ENCODE data around the gene D2HGDH. TPM values are rescaled to one million over a fixed set of nuclear protein-coding genes. Genes with fewer than 3 reads are reported as not detected.

D2HGDH gene
- total RNA-seq, 3 donors from 2014 or later (not counting 1 experiment from before 2014, with no cell fraction given), result 28.9 to 45.5 (median 43.4) TPM

DNA sequence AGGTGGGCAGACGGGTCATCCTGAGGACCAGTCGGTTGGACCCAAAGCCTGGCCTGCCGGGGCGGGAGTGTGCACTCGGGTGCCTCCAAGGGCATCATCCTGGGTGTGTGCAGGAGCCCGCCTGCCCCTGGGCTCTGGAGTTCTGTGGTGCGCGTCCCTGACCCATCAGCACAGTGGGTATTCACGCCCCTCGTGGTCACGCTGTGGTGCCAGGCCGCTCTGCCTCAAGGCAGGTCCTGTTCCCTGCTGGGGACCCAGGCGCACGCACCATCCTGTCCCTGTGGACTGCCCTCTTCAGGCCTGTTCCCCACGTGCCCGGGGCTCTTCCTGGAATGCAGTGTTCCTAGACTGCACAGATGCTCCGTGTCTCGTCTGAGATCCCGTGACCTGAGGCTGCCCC is 14.3 kb upstream of the D2HGDH start:
- H3K4me1 ChIP-seq (ENCODE audit: control insufficient read depth, insufficient read depth, low read length), result no peaks in the 10 kb centered on the region
- no peak overlapping the region for H3K27ac ChIP-seq (ENCODE audit: low read length)
- intact Hi-C loops (cut with micrococcal nuclease), result no loop called here
- H3K4me1 Mint-ChIP-seq, result no peaks in the 10 kb centered on the region
- no peaks in the 10 kb centered on the region for H3K27me3 Mint-ChIP-seq (ENCODE audit: low read depth in 2 of 2)
- H3K27ac Mint-ChIP-seq, result no peak overlapping the region
- peaks cover 17% of the 10 kb centered on the region for H3K36me3 ChIP-seq (ENCODE audit: control insufficient read depth, insufficient read depth, low read length)
- no peak overlapping the region for H3K4me3 Mint-ChIP-seq
- no peak overlapping the region for H3K4me3 ChIP-seq (ENCODE audit: low read length)
- DNase-seq, result no peak
- H3K27me3 ChIP-seq (ENCODE audit: control insufficient read depth, insufficient read depth, low read length), result no peaks in the 10 kb centered on the region
- TF ChIP-seq, protein P1, sequence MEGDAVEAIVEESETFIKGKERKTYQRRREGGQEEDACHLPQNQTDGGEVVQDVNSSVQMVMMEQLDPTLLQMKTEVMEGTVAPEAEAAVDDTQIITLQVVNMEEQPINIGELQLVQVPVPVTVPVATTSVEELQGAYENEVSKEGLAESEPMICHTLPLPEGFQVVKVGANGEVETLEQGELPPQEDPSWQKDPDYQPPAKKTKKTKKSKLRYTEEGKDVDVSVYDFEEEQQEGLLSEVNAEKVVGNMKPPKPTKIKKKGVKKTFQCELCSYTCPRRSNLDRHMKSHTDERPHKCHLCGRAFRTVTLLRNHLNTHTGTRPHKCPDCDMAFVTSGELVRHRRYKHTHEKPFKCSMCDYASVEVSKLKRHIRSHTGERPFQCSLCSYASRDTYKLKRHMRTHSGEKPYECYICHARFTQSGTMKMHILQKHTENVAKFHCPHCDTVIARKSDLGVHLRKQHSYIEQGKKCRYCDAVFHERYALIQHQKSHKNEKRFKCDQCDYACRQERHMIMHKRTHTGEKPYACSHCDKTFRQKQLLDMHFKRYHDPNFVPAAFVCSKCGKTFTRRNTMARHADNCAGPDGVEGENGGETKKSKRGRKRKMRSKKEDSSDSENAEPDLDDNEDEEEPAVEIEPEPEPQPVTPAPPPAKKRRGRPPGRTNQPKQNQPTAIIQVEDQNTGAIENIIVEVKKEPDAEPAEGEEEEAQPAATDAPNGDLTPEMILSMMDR (IDR thresholded peaks at IDR 0.05), result no peak
- H3K36me3 Mint-ChIP-seq, result no peaks in the 10 kb centered on the region
- WGBS (ENCODE audit: insufficient coverage), result 97% methylated on average over 19 of the region's 19 CpGs
- H3K9me3 Mint-ChIP-seq, result no peaks in the 10 kb centered on the region
- ATAC-seq, result no peak
- peaks cover 7% of the 10 kb centered on the region for H3K9me3 ChIP-seq (ENCODE audit: control insufficient read depth, insufficient read depth, low read length)

DNA sequence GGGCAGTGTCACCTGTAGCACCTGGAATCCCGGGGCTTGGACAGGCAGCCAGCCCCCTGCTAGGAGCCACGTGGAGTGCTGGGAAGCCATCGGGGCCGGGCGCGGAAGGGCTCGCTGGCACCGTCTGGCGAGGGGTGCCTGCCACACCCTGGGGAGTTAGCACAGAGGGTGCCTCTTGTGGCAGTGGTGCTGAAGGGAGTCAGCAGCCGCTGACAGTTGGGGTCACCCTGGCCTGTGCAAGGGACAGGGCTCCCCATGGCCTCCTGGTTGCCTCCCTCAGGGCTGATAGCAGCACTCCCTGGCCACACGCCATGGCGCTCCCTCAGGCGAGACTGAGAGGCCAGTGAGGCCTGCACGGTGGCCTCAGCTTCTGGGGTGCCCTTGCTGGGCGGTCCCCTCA is 13.9 kb upstream of the D2HGDH start:
- no peak overlapping the region for H3K27ac ChIP-seq (ENCODE audit: low read length)
- H3K4me3 ChIP-seq (ENCODE audit: low read length), result no peak overlapping the region
- Mint-ChIP-seq H3K27ac (no peak overlapping the region), H3K4me3 (no peak overlapping the region), H3K4me1 (no peaks in the 10 kb centered on the region), H3K9me3 (no peaks in the 10 kb centered on the region), H3K27me3 (ENCODE audit: low read depth in 2 of 2) (no peaks in the 10 kb centered on the region), H3K36me3 (no peaks in the 10 kb centered on the region)
- TF ChIP-seq, protein P1 (IDR thresholded peaks at IDR 0.05), result no peak
- peaks cover 17% of the 10 kb centered on the region for H3K36me3 ChIP-seq (ENCODE audit: control insufficient read depth, insufficient read depth, low read length)
- intact Hi-C loops (cut with micrococcal nuclease), result no loop called here
- no peaks in the 10 kb centered on the region for H3K27me3 ChIP-seq (ENCODE audit: control insufficient read depth, insufficient read depth, low read length)
- no peaks in the 10 kb centered on the region for H3K4me1 ChIP-seq (ENCODE audit: control insufficient read depth, insufficient read depth, low read length)
- peaks cover 7% of the 10 kb centered on the region for H3K9me3 ChIP-seq (ENCODE audit: control insufficient read depth, insufficient read depth, low read length)
- WGBS (ENCODE audit: insufficient coverage), result 93% methylated on average over 15 of the region's 15 CpGs
- no peak for DNase-seq
- no peak for ATAC-seq

DNA sequence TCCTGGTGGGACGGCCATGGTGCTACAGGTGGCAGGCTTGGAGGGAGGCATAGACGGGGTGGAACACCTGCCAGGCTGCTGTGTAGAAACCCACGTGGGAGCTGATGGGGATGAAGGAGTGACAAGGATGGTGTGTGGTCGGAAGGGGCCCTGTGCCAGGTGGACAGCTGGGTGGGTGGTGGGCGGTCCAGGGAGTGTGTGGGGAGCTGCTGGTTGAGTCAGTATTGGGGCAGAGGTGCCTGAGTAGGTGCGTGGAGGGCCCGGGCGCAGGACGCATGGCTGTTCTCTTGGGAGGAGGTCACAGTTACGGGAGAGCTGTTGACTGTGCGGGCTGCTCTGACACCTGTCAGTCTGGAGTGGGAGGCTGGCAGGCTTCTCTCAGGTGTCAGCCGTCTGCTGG is 12.6 kb upstream of the D2HGDH start:
- DNase-seq (no peak), ATAC-seq (no peak)
- Histone ChIP-seq H3K9me3 (ENCODE audit: control insufficient read depth, insufficient read depth, low read length) (peaks cover 7% of the 10 kb centered on the region), H3K4me3 (ENCODE audit: low read length) (no peak overlapping the region), H3K27me3 (ENCODE audit: control insufficient read depth, insufficient read depth, low read length) (no peaks in the 10 kb centered on the region), H3K4me1 (ENCODE audit: control insufficient read depth, insufficient read depth, low read length) (no peaks in the 10 kb centered on the region), H3K36me3 (ENCODE audit: control insufficient read depth, insufficient read depth, low read length) (peaks cover 17% of the 10 kb centered on the region), H3K27ac (ENCODE audit: low read length) (no peak overlapping the region)
- Mint-ChIP-seq H3K27ac (no peak overlapping the region), H3K4me3 (no peak overlapping the region), H3K36me3 (no peaks in the 10 kb centered on the region), H3K4me1 (no peaks in the 10 kb centered on the region), H3K27me3 (ENCODE audit: low read depth in 2 of 2) (no peaks in the 10 kb centered on the region), H3K9me3 (no peaks in the 10 kb centered on the region)
- TF ChIP-seq, protein P1 (IDR thresholded peaks at IDR 0.05), result no peak
- WGBS (ENCODE audit: insufficient coverage), result 91% methylated on average over 12 of the region's 12 CpGs
- intact Hi-C loops (cut with micrococcal nuclease), result no loop called here

DNA sequence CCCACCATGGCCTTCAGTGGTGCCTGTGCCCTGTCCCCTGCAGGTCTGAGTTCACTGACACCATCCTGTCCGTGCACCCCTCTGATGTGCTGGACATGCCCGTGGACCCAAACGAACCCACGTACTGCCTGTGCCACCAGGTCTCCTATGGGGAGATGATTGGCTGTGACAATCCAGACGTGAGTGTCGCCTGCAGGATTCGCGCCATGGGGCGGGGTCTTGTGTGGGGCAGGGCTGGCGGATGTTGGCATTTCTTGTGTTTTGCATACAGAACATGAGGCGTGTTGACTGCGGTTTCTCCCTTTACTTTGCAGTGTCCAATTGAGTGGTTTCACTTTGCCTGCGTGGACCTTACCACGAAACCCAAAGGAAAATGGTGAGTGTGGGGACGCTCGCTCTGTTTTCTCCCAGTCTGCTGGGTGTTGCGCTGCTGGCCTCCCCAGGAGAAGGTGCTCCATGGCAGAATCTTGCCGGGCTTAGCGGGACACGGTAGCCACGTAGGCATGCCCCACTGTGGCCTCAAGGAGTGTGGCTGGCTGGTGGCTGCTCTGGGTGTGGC is 11.5 kb upstream of the D2HGDH start:
- Histone ChIP-seq H3K27ac (ENCODE audit: low read length) (no peak overlapping the region), H3K9me3 (ENCODE audit: control insufficient read depth, insufficient read depth, low read length) (peaks cover 7% of the 10 kb centered on the region), H3K4me3 (ENCODE audit: low read length) (no peak overlapping the region), H3K4me1 (ENCODE audit: control insufficient read depth, insufficient read depth, low read length) (no peaks in the 10 kb centered on the region), H3K36me3 (ENCODE audit: control insufficient read depth, insufficient read depth, low read length) (peaks cover 17% of the 10 kb centered on the region), H3K27me3 (ENCODE audit: control insufficient read depth, insufficient read depth, low read length) (no peaks in the 10 kb centered on the region)
- DNase-seq, result no peak
- H3K36me3 Mint-ChIP-seq, result no peaks in the 10 kb centered on the region
- no peak overlapping the region for H3K4me3 Mint-ChIP-seq
- TF ChIP-seq, protein P1 (IDR thresholded peaks at IDR 0.05), result no peak
- WGBS (ENCODE audit: insufficient coverage), result 99% methylated on average over 21 of the region's 21 CpGs
- H3K27ac Mint-ChIP-seq, result no peak overlapping the region
- ATAC-seq, result no peak
- no peaks in the 10 kb centered on the region for H3K9me3 Mint-ChIP-seq
- no peaks in the 10 kb centered on the region for H3K27me3 Mint-ChIP-seq (ENCODE audit: low read depth in 2 of 2)
- intact Hi-C loops (cut with micrococcal nuclease), result no loop called here
- H3K4me1 Mint-ChIP-seq, result no peaks in the 10 kb centered on the region

All from natural killer cell (primary cell).